SK-N-SH (cell line): ENCODE measurements around the gene FGD3.

Source experiments
- EZH2phosphoT487 ChIP-seq: fragments of 200-600 bp; sonication (generic); IDR thresholded peaks from 2 replicates; pipeline ENCODE4 v1.6.1; 2017; ENCODE audit warnings: low read depth, mixed run types, mild to moderate bottlenecking, antibody characterized with exemption, moderate library complexity, borderline replicate concordance
- GATA2 ChIP-seq: sonication (generic); formaldehyde crosslinking; IDR thresholded peaks from 2 replicates; pipeline ENCODE4 v1.5.0; 2020; ENCODE audit warnings: mild to moderate bottlenecking, missing genetic modification reagents
- SMC3 ChIP-seq: IDR thresholded peaks from 2 replicates; pipeline ENCODE4 v1.6.1; 2012; ENCODE audit warnings: low read depth, low read length, improper control_type of control experiment
- TF ChIP-seq, protein P1 (sequence below): fragments of 200-600 bp; sonication (generic); IDR thresholded peaks from 2 replicates; pipeline ENCODE4 v1.6.1; 2017; ENCODE audit warnings: antibody characterized with exemption, mild to moderate bottlenecking, moderate library complexity
- TF ChIP-seq, protein P2 (sequence below): IDR thresholded peaks from 2 replicates; pipeline ENCODE4 v1.6.1; 2012; ENCODE audit warnings: mild to moderate bottlenecking, low read depth, low read length, moderate library complexity

DNA sequence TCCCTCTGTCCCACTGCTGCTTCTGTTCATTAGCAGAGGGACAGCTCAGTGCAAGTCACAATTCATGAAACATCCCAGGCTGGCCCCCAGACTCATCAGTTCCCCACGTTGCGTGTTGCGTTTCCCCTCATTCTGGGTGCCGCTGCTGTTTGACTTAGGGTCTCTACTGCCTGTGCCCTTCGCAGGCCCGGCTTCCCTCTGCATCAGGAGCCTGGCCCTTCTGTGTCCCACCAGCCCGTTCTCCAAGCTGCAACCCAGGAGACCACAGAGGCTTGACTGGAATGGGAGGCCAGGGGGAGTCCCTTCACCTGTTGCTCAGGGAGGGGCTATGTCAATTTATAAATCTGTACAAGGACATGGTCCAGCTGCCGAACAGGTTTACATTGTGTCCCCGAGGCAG is 57.2 kb downstream of the FGD3 start:
- no peak for TF ChIP-seq SMC3
- TF ChIP-seq GATA2 (CRISPR knock-in tag), result no peak
- TF ChIP-seq, protein P1, sequence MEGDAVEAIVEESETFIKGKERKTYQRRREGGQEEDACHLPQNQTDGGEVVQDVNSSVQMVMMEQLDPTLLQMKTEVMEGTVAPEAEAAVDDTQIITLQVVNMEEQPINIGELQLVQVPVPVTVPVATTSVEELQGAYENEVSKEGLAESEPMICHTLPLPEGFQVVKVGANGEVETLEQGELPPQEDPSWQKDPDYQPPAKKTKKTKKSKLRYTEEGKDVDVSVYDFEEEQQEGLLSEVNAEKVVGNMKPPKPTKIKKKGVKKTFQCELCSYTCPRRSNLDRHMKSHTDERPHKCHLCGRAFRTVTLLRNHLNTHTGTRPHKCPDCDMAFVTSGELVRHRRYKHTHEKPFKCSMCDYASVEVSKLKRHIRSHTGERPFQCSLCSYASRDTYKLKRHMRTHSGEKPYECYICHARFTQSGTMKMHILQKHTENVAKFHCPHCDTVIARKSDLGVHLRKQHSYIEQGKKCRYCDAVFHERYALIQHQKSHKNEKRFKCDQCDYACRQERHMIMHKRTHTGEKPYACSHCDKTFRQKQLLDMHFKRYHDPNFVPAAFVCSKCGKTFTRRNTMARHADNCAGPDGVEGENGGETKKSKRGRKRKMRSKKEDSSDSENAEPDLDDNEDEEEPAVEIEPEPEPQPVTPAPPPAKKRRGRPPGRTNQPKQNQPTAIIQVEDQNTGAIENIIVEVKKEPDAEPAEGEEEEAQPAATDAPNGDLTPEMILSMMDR, result no peak
- TF ChIP-seq, protein P2, sequence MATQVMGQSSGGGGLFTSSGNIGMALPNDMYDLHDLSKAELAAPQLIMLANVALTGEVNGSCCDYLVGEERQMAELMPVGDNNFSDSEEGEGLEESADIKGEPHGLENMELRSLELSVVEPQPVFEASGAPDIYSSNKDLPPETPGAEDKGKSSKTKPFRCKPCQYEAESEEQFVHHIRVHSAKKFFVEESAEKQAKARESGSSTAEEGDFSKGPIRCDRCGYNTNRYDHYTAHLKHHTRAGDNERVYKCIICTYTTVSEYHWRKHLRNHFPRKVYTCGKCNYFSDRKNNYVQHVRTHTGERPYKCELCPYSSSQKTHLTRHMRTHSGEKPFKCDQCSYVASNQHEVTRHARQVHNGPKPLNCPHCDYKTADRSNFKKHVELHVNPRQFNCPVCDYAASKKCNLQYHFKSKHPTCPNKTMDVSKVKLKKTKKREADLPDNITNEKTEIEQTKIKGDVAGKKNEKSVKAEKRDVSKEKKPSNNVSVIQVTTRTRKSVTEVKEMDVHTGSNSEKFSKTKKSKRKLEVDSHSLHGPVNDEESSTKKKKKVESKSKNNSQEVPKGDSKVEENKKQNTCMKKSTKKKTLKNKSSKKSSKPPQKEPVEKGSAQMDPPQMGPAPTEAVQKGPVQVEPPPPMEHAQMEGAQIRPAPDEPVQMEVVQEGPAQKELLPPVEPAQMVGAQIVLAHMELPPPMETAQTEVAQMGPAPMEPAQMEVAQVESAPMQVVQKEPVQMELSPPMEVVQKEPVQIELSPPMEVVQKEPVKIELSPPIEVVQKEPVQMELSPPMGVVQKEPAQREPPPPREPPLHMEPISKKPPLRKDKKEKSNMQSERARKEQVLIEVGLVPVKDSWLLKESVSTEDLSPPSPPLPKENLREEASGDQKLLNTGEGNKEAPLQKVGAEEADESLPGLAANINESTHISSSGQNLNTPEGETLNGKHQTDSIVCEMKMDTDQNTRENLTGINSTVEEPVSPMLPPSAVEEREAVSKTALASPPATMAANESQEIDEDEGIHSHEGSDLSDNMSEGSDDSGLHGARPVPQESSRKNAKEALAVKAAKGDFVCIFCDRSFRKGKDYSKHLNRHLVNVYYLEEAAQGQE, result no peak
- TF ChIP-seq EZH2phosphoT487, result no peak
